HepG2 (cell line): ENCODE results near the gene ZMYND8. TPM values are rescaled to one million over a fixed set of nuclear protein-coding genes. Genes with fewer than 3 reads are reported as not detected.
A peak's percentile ranks its signal among the peaks of the same experiment; 100 is the strongest.

ENCODE experiments used
- CBX2 ChIP-seq, 2 experiments: fragments of 200-600 bp in 1 of 2; sonication (generic); formaldehyde crosslinking in 1 of 2; IDR thresholded peaks; 2 replicates each; pipeline versions ENCODE4 v1.7.0 to v1.8.1; 2018 to 2022; ENCODE audit warnings: low read depth in 2 of 2, low read length in 1 of 2, mild to moderate bottlenecking in 1 of 2, missing genetic modification reagents in 1 of 2
- CCDC6 ChIP-seq: sonication (generic); formaldehyde crosslinking; IDR thresholded peaks from 2 replicates; pipeline ENCODE4 v1.8.1; 2022; ENCODE audit warnings: mild to moderate bottlenecking, missing genetic modification reagents, moderate library complexity
- CEBPG ChIP-seq: IDR thresholded peaks from 2 replicates; pipeline ENCODE4 v1.6.1; 2016
- CHD2 ChIP-seq: IDR thresholded peaks from 2 replicates; pipeline ENCODE4 v1.6.1; 2011; ENCODE audit warnings: low read depth, low read length, improper control_type of control experiment
- MTERF4 ChIP-seq: sonication (generic); formaldehyde crosslinking; IDR thresholded peaks from 2 replicates; pipeline ENCODE4 v1.8.0; 2023; ENCODE audit warnings: mild to moderate bottlenecking, missing genetic modification reagents
- RNF219 ChIP-seq: sonication (generic); formaldehyde crosslinking; IDR thresholded peaks from 2 replicates; pipeline ENCODE4 v1.5.0; 2020; ENCODE audit warnings: mild to moderate bottlenecking, missing genetic modification reagents
- RXRB ChIP-seq: IDR thresholded peaks from 2 replicates; pipeline ENCODE4 v1.6.1; 2016; ENCODE audit warnings: borderline replicate concordance, missing genetic modification reagents, missing compliant biosample characterization
- ZBTB40 ChIP-seq, 2 experiments: fragments of 450-650 bp in 1 of 2; sonication (generic) in 1 of 2; formaldehyde crosslinking in 1 of 2; IDR thresholded peaks; 2 replicates each; pipeline versions ENCODE4 v1.6.1 to v1.8.0; 2016 to 2022; ENCODE audit warnings: antibody characterized with exemption in 1 of 2, mild to moderate bottlenecking in 1 of 2, missing genetic modification reagents in 1 of 2
- ZFP82 ChIP-seq: sonication (generic); formaldehyde crosslinking; IDR thresholded peaks from 2 replicates; pipeline ENCODE4 v1.5.1; 2020; ENCODE audit warnings: mild to moderate bottlenecking, missing genetic modification reagents, borderline replicate concordance
- ZNF577 ChIP-seq: sonication (generic); formaldehyde crosslinking; IDR thresholded peaks from 2 replicates; pipeline ENCODE4 v1.4.0; 2020; ENCODE audit warnings: mild to moderate bottlenecking, low read depth, missing genetic modification reagents, borderline replicate concordance
- polyA plus RNA-seq, 8 experiments: library from polyadenylated mRNA; depleted of rRNA in 3 of 8; stranded (reverse) in 7 of 8; unstranded in 1 of 8; fragments of >200 nt; fragmentation: Illumina TruSeq in 4 of 8; extraction: Trizol in 4 of 8; gene quantifications; 2 replicates each; pipeline versions ENCODE4 v1.2.1 to v1.2.3, GENCODE V29; 2011 to 2016; ENCODE audit warnings: low read depth in 4 of 8, missing spikeins in 1 of 8, mixed read lengths in 1 of 8; ENCODE audit not compliant: insufficient read depth in 1 of 8
- total RNA-seq, 5 experiments: library from RNA; depleted of rRNA; stranded (reverse); fragments of >200 nt; fragmentation: Illumina TruSeq; extraction: Trizol; gene quantifications; 2 replicates each; pipeline ENCODE4 v1.2.3, GENCODE V29; 2016; ENCODE audit warnings: low read depth in 1 of 5
- TF ChIP-seq, protein P1 (sequence below): sonication (generic); formaldehyde crosslinking; IDR thresholded peaks from 2 replicates; pipeline ENCODE4 v1.8.0; 2022; ENCODE audit warnings: missing genetic modification reagents, low read depth, mild to moderate bottlenecking, borderline replicate concordance
- TF ChIP-seq, protein P2 (sequence below): sonication (generic); formaldehyde crosslinking; IDR thresholded peaks from 2 replicates; pipeline ENCODE4 v1.9.0; 2021; ENCODE audit warnings: missing genetic modification reagents, mild to moderate bottlenecking, borderline replicate concordance

Gene ZMYND8
- total and polyA plus RNA-seq, 2 of the 13 experiments (the other 11 are each of a cell fraction or from before 2014, with no cell fraction given) = 53.9 to 84.7 TPM

- no peak for TF ChIP-seq CBX2 (IDR thresholded peaks at IDR 0.05; ENCODE audit: low read depth, low read length)
- no peak for TF ChIP-seq CBX2 (CRISPR knock-in tag; IDR thresholded peaks at IDR 0.05; ENCODE audit: low read depth)
- no peak for TF ChIP-seq ZNF577 (CRISPR knock-in tag)
- no peak for TF ChIP-seq ZBTB40 (IDR thresholded peaks at IDR 0.05)
- peak; percentile 95 for TF ChIP-seq ZBTB40 (CRISPR knock-in tag; IDR thresholded peaks at IDR 0.05)
- TF ChIP-seq RXRB (CRISPR knock-in tag) = peak; percentile 94
- peak; percentile 98 for TF ChIP-seq RNF219
- TF ChIP-seq, protein P1, sequence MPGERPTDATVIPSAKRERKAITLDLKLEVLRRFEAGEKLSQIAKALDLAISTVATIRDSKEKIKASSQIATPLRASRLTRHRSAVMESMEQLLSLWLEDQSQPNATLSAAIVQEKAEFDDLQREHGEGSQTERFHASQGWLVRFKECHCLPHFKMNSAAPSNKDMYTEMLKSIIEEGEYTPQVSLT = no peak
- TF ChIP-seq, protein P2, sequence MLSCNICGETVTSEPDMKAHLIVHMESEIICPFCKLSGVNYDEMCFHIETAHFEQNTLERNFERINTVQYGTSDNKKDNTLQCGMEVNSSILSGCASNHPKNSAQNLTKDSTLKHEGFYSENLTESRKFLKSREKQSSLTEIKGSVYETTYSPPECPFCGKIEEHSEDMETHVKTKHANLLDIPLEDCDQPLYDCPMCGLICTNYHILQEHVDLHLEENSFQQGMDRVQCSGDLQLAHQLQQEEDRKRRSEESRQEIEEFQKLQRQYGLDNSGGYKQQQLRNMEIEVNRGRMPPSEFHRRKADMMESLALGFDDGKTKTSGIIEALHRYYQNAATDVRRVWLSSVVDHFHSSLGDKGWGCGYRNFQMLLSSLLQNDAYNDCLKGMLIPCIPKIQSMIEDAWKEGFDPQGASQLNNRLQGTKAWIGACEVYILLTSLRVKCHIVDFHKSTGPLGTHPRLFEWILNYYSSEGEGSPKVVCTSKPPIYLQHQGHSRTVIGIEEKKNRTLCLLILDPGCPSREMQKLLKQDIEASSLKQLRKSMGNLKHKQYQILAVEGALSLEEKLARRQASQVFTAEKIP (CRISPR knock-in tag) = no peak; the same call in 1 of the 2 replicates
- TF ChIP-seq CHD2 = no peak
- peak; percentile 77 for TF ChIP-seq CEBPG (CRISPR knock-in tag)
- TF ChIP-seq MTERF4 (CRISPR knock-in tag) = no peak; the same call in 1 of the 2 replicates
- TF ChIP-seq CCDC6 = peak; percentile 95
- peak; percentile 89; the same call in 1 of the 2 replicates for TF ChIP-seq ZFP82
Observed at GRCh38 chr20:47357296-47358038, 968 bp upstream of the ZMYND8 start (continued).
